Hematopoietic multipotent progenitor cell treated with erythropoietin and hydrocortisone succinate and interleukin-3 and kit ligand, for 6 days (in vitro differentiated cells): ENCODE measurements around the gene RPE65.
"Not testable (repeated sequence)": the region's sequence is repeated elsewhere in the genome, so short reads cannot be mapped to it uniquely, and the experiment has no call there.

Source experiments
- DNase-seq: peaks from one replicate; pipeline ENCODE4 v3.0.0-alpha.2; 2015

The RPE65 gene

DNA sequence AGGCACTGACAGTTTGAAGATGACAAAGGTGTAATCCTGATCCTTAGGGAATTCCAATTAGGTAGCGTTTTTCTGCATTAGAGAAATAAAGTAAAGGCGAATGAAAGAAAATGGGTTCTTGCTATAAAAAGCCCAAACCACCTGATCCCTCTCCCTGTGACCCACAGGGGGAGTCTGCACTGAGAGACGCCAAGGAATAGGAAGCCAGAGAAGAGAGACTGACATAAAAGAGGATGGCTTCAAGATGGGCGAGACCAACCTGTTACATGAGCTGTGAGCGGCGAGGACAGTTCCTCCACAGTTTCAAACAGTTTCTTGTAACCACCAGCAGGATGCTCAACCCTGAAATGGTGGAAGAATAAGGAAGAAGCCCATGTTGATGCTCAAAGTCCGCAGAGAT, 1.4 kb downstream of the RPE65 start:
- DNase-seq, result no peak

GRCh38 chr1:68445709-68446108, 4.0 kb downstream of the RPE65 start:
- no peak for DNase-seq

DNA sequence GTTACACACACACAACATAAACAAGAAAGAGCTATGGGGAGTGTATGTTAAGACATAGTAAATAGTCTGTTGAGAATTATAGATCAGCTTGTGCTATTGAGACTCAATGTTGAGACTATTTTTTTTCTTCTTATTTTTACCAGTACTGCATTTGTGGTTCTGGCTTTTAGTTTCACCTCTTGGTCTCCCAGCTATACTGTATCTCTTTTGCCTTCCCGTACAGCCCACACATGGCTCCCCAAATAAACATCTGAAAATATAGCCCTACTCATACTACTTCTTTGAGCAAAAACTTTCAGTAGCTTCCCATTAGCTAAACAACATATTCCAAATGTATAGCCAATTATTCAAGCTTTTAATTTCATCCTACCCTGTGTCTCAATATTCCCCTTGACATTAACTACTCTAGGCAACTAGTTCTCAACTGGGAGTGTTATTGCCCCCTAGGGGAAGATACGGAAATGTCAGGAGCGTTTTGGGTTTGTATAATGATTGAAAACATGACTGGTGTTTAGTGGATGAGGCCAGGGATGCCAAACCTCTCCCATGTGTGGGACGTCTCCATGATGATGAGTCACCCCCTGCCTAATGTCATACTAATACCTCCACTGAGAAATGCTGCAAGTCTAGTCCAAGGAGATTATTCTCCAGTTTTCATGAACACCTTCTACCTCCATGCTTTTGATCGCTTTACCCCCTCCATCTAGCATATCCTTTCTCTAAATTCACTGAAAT, 6.8 kb downstream of the RPE65 start:
- DNase-seq, result peak; percentile 56

GRCh38 chr1:68442006-68442405, 7.7 kb downstream of the RPE65 start:
- no peak for DNase-seq

- no peak for DNase-seq
Observed at GRCh38 chr1:68438310-68438709, 11.4 kb downstream of the RPE65 start.

- no peak for DNase-seq
Observed at GRCh38 chr1:68433395-68433794, 16.4 kb downstream of the RPE65 start.

- no peak for DNase-seq
Observed at GRCh38 chr1:68431076-68431475, 18.7 kb downstream of the RPE65 start.

DNA sequence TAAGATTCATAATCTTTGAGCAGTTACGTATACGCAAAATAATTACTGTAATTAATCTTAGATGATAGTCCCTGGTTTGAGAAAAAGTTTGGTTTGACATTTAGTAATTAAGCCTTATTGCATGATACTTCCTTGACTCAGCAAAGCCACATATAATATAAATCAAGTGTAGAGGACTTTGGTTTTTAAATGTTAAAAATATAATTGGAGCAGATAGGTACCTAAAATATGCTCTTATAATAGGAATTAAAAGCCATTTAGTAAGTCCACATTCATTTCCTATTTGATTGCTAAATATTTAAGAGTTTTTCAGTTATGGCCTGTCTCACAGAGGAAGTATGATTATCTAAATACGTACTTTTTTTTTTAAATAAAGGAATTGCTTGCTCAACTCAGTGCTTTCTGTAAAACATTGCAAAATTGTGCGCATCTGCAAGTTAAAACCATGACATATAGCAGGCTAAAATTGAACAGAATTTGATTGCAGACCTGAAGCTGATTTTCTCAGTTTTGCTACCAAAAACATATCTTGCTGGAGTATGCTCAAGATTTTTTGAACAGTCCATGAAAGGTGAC, 20.4 kb downstream of the RPE65 start:
- peak; percentile 8 for DNase-seq

GRCh38 chr1:68426594-68426993, 23.2 kb downstream of the RPE65 start:
- no peak for DNase-seq

- DNase-seq, result no peak
Observed at GRCh38 chr1:68421350-68421749, 28.4 kb downstream of the RPE65 start.

DNA sequence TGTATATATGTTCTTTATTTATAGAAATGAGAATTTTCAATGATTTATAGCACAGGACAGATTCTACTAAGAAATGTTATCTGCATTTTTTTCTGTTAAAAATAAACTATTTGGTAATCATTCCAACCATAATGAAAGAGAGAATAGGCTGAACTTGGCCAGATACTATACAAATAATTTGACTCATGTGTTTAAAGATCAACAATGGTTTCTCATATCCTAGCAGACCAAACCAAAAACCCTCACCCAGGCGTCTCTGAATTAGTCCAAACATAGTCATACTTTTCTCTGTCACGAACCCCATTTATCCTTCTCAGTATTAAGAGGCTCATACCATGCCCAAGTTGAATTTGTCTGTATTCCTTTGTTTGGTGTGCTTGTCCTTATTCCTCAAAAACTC, 40.3 kb downstream of the RPE65 start:
- no peak for DNase-seq

- no peak for DNase-seq
Observed at GRCh38 chr1:68401506-68401905, 48.2 kb downstream of the RPE65 start.

- not testable (repeated sequence) for DNase-seq
Observed at GRCh38 chr1:68395575-68395974, 54.2 kb downstream of the RPE65 start.

GRCh38 chr1:68392474-68392873, 57.3 kb downstream of the RPE65 start:
- not testable (repeated sequence) for DNase-seq

DNA sequence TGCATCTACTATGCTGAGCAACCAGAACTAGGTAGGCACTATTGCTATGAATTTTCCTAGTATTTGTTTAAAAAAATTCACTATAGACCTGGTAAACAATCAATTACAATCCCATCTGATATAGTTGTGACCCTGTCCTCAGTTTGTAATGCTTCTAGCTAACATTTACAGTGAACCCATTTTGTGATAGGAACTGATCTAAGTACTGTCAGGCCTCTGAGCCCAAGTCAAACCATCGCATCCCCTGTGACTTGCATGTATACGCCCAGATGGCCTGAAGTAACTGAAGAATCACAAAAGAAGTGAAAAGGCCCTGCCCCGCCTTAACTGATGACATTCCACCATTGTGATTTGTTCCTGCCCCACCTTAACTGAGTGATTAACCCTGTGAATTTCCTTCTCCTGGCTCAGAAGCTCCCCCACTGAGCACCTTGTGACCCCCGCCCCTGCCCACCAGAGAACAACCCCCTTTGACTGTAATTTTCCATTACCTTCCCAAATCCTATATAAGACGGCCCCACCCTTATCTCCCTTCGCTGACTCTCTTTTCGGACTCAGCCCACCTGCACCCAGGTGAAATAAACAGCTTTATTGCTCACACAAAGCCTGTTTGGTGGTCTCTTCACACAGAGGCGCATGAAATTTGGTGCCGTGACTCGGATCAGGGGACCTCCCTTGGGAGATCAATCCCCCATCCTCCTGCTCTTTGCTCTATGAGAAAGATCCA, 63.8 kb downstream of the RPE65 start:
- DNase-seq, result not testable (repeated sequence)

DNA sequence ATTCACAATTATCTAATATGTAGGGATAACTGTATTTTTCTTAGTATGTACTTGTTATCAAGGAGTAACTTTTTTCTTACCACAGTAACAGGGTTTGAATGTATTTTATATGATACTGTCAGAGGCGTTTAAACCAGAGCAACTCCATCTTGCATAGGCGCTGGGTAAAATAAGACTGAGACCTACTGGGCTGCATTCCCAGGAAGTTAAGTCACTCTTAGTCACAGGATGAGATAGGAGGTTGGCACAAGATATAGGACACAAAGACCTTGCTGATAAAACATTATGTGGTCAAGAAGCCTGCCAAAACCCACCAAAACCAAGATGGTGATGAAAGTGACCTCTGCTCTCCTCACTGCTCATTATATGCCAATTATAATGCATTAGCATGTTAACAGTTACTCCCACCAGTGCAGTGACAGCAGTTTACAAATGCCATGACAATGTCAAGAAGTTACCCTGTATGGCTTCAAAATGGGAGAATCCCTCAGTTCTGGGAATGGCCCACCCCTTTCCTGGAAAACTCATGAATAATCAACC, 64.8 kb downstream of the RPE65 start:
- no peak for DNase-seq

- no peak for DNase-seq
Observed at GRCh38 chr1:68384321-68384813, 65.4 kb downstream of the RPE65 start.

DNA sequence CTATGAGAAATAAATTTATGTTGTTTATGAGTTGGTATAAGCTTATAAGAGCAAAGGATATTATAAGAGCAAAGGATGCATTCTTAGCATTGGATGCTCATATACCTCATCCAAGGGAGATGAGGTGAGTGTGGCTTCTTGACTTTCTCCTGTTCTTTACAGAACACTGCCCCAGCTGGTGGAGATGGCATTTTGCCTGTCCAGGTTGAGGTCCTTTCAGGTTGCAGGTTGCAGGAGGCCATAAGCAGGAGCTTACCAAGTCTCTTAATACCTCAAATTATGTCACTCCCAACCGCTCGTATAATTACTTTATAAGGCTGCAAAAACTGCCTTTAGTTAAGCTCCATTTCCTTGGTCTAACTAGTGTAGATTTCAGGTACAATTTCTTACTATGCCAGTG, 66.7 kb downstream of the RPE65 start:
- no peak for DNase-seq

DNA sequence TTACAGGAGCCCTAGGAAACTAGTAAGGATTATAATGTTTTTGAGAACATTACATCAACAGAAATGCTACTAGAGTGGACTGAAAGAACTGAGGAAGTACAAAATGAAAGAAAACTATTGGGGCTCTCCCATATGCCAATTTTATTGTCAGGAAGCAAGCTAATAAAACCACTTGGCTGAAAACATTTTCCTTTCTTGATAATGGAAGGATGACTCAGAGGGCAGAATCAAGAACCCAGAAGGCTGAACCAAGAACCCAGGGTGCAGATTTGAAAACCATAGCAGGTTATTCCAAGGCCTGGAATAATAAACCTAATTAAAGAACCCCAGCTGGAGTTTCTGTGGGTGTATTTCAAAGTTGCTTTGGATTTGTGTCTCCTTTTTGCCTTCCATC, 70.7 kb downstream of the RPE65 start:
- no peak for DNase-seq
